ENCODE measurements around the gene PLSCR4.
A peak's percentile ranks its signal among the peaks of the same experiment; 100 is the strongest.

PLSCR4 gene

GRCh38 chr3:146160321-146160963 lies 90.5 kb downstream of the PLSCR4 start (continued):
- TF ChIP-seq AEBP2 (tag by site-specific recombination; IDR thresholded peaks at IDR 0.05; ENCODE audit: borderline replicate concordance) (no peak), OVOL3 (tag by site-specific recombination; IDR thresholded peaks at IDR 0.05) (no peak), KLF16 (tag by site-specific recombination; IDR thresholded peaks at IDR 0.05) (no peak), ZNF112 (tag by site-specific recombination; IDR thresholded peaks at IDR 0.05) (no peak), ZNF654 (tag by site-specific recombination; IDR thresholded peaks at IDR 0.05; ENCODE audit: low read depth) (no peak), ZNF362 (tag by site-specific recombination; IDR thresholded peaks at IDR 0.05) (no peak), ZBTB6 (tag by site-specific recombination; IDR thresholded peaks at IDR 0.05) (no peak; the same call in 1 of the 2 replicates), BCL11B (tag by site-specific recombination; IDR thresholded peaks at IDR 0.05; ENCODE audit: low read depth) (no peak), ZNF423 (tag by site-specific recombination; IDR thresholded peaks at IDR 0.05) (0 out of 2 replicates have a peak, but pooled peaks have one; percentile 23), ZSCAN23 (tag by site-specific recombination; IDR thresholded peaks at IDR 0.05) (no peak), ZNF544 (tag by site-specific recombination; IDR thresholded peaks at IDR 0.05) (no peak), ZNF747 (tag by site-specific recombination; IDR thresholded peaks at IDR 0.05) (no peak), ZNF792 (tag by site-specific recombination; IDR thresholded peaks at IDR 0.05) (no peak; the same call in 1 of the 2 replicates), ZNF202 (tag by site-specific recombination; IDR thresholded peaks at IDR 0.05; ENCODE audit: borderline replicate concordance) (no peak), BCL6B (tag by site-specific recombination; IDR thresholded peaks at IDR 0.05) (no peak), ZFP69B (tag by site-specific recombination; IDR thresholded peaks at IDR 0.05) (no peak), ZBTB20 (tag by site-specific recombination; IDR thresholded peaks at IDR 0.05) (peak; percentile 42), EGR2 (tag by site-specific recombination; IDR thresholded peaks at IDR 0.05; ENCODE audit: low read depth) (no peak), ZNF549 (tag by site-specific recombination; IDR thresholded peaks at IDR 0.05) (no peak), PATZ1 (tag by site-specific recombination; IDR thresholded peaks at IDR 0.05) (peak; percentile 72), REST (tag by site-specific recombination; IDR thresholded peaks at IDR 0.05) (no peak), ZNF391 (tag by site-specific recombination; IDR thresholded peaks at IDR 0.05; ENCODE audit: borderline replicate concordance, low read depth) (no peak), ZNF785 (tag by site-specific recombination; IDR thresholded peaks at IDR 0.05) (no peak), INSM2 (tag by site-specific recombination; IDR thresholded peaks at IDR 0.05) (peak; percentile 17; the same call in 1 of the 2 replicates), ZBTB8A (tag by site-specific recombination; IDR thresholded peaks at IDR 0.05) (peak; percentile 28; the same call in 1 of the 2 replicates), ZNF248 (tag by site-specific recombination; IDR thresholded peaks at IDR 0.05) (no peak), ZNF302 (tag by site-specific recombination; IDR thresholded peaks at IDR 0.05; ENCODE audit: low read depth) (no peak), ZNF623 (tag by site-specific recombination; IDR thresholded peaks at IDR 0.05) (no peak)
